Erythroblast (primary cell): ENCODE results near the gene DBH.

Experiments used
- GATA1 ChIP-seq: IDR thresholded peaks from 2 replicates; pipeline ENCODE4 v1.6.1; 2011; ENCODE audit warnings: low read depth, mild to moderate bottlenecking, control low read depth, low read length, moderate library complexity
- POLR2A ChIP-seq: IDR thresholded peaks from 2 replicates; pipeline ENCODE4 v1.6.1; 2011; ENCODE audit warnings: mild to moderate bottlenecking, low read length

DNA sequence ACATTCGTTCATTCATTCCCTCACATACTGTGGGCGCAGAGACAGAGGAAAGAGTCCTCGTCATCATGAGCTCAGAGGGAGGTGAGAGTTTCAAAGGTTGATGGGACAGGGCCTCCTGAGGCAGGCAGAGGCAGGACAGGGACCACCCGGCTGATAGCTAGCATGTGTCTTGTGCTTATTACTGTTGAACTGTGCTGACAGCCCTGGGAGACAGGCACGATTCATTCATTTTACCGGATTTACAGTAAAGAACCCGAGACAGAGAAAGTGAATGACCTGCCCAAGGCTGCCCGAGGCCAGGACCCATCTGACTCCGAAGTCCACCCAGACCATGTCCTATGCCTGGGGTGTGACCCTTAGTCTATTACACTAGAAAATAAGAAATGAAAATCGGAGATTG is 22.1 kb upstream of the DBH start:
- TF ChIP-seq POLR2A (no peak), GATA1 (no peak)
